OCI-LY3 (cell line): ENCODE measurements around the gene IL11.

Source experiments
- H2AFZ ChIP-seq: fragments of 200-600, 300-600 bp; shearing (Covaris generic); 2 replicates; pipeline ENCODE4 v1.6.0; 2014; ENCODE audit warnings: antibody characterized with exemption, low read depth, low read length
- H3K27ac ChIP-seq: fragments of 200-600, 300-600 bp; sonication (generic); 2 replicates; pipeline ENCODE4 v1.5.1; 2014; ENCODE audit warnings: mild to moderate bottlenecking, low read length, moderate library complexity, mixed read lengths
- H3K27me3 ChIP-seq: fragments of 200-600, 300-600 bp; sonication (generic); 2 replicates; pipeline ENCODE4 v1.6.1; 2014; ENCODE audit warnings: low read depth, low read length, mixed read lengths
- H3K36me3 ChIP-seq: fragments of 200-600, 300-600 bp; sonication (generic); replicated peaks from 2 replicates; pipeline ENCODE3; 2014; ENCODE audit warnings: low read depth, low read length, mixed read lengths
- H3K4me1 ChIP-seq: fragments of 300-600, 200-600 bp; sonication (generic); 2 replicates; pipeline ENCODE4 v1.6.1; 2014; ENCODE audit warnings: low read length, mixed read lengths
- H3K4me2 ChIP-seq: fragments of 200-600, 300-600 bp; sonication (generic); 2 replicates; pipeline ENCODE4 v1.6.1; 2014; ENCODE audit warnings: low read length, mixed read lengths
- H3K4me3 ChIP-seq: fragments of 300-600, 200-600 bp; sonication (generic); 2 replicates; pipeline ENCODE4 v1.5.1; 2014; ENCODE audit warnings: antibody characterized with exemption, mild to moderate bottlenecking, low read length, moderate library complexity
- H3K79me2 ChIP-seq: fragments of 300-600, 200-600 bp; shearing (Covaris generic); 2 replicates; pipeline ENCODE4 v1.6.1; 2014; ENCODE audit warnings: mild to moderate bottlenecking, low read length, mixed read lengths
- H3K9ac ChIP-seq: fragments of 300-600, 200-600 bp; shearing (Covaris generic); 2 replicates; pipeline ENCODE4 v1.6.0; 2014; ENCODE audit warnings: mild to moderate bottlenecking, low read length, moderate library complexity
- H3K9me3 ChIP-seq: fragments of 200-600, 300-600 bp; shearing (Covaris generic); 2 replicates; pipeline ENCODE4 v1.6.1; 2014; ENCODE audit warnings: low read length, mixed read lengths; ENCODE audit not compliant: insufficient read depth
- H4K20me1 ChIP-seq: fragments of 200-600, 300-600 bp; sonication (generic); 2 replicates; pipeline ENCODE4 v1.6.1; 2016; ENCODE audit warnings: low read length, mixed read lengths; ENCODE audit not compliant: insufficient read depth
- EZH2phosphoT487 ChIP-seq: fragments of 200-600 bp; shearing (Covaris generic); IDR thresholded peaks from 2 replicates; pipeline ENCODE4 v1.6.1; 2018; ENCODE audit warnings: antibody characterized with exemption, mixed run types, low read depth
- TF ChIP-seq, protein P1 (sequence below): fragments of 200-600, 300-600 bp; sonication (generic); IDR thresholded peaks from 2 replicates; pipeline ENCODE4 v1.5.1; 2014; ENCODE audit warnings: antibody characterized with exemption, low read length, low read depth

IL11 gene

DNA sequence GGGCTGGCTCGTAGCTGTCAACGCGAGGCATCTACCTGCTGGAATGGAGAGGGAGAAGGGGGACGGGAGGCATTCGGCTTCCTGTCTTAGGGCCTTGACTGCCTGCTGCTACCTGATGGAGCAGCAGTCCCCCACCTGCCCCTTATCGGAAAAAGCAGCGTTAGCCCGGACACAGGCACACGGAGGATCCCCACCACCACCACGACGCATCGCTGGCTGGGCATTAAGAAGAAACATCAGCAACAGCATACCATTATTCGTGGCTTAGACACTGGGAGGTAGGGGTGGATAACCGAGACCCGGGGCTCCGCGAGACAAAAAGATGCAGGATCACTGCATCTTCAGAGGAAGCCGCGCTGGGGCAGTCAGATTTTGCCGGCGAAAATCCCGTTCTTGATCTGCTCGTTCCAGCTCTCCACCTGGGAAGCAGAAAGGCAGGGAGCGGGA, 16.9 kb downstream of the IL11 start:
- Histone ChIP-seq H3K4me1 (no peaks in the 10 kb centered on the region), H3K27me3 (peaks cover 5% of the 10 kb centered on the region; the same call in 1 of the 2 replicates)

DNA sequence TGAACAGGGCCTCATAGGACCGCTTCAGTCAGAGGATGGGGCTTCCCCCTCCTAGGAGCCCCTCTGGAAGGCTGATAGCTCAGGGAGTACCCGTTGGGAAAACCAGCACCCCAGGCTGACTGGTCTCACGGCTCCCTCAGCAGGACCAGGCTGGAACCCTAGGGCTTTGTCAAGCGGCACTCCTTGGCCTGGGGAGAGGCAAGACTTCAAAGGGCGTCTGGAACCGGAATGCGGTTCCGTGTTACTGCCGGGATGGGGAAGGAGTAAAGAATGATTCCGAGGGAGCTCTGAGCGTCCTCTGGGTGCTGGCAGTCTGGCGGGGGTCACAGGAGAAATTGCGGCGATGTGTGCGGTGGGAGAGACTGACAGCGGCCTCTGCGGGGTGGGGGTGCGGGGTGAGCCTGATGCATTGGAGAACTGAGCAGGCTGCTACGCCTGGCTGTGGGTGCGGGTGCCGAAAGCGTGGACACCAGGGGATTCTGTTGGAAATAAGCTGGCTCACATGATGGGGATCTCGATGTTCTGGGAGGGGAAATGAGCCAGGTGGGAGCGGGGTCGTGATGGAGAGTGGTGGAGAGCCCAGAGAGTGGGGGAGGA, 17.6 kb downstream of the IL11 start:
- Histone ChIP-seq H3K9ac (no peak overlapping the region), H3K4me2 (no peak overlapping the region), H3K27ac (no peak overlapping the region), H3K4me3 (no peak overlapping the region), H3K9me3 (no peaks in the 10 kb centered on the region), H3K27me3 (peaks cover 5% of the 10 kb centered on the region; the same call in 1 of the 2 replicates), H4K20me1 (0 out of 2 replicates have a peak, but pooled peaks cover 2% of the 10 kb centered on the region), H3K79me2 (no peaks in the 10 kb centered on the region), H3K36me3 (no peaks in the 10 kb centered on the region), H3K4me1 (no peaks in the 10 kb centered on the region), H2AFZ (no peak overlapping the region)
- TF ChIP-seq EZH2phosphoT487: no peak
- TF ChIP-seq, protein P1, sequence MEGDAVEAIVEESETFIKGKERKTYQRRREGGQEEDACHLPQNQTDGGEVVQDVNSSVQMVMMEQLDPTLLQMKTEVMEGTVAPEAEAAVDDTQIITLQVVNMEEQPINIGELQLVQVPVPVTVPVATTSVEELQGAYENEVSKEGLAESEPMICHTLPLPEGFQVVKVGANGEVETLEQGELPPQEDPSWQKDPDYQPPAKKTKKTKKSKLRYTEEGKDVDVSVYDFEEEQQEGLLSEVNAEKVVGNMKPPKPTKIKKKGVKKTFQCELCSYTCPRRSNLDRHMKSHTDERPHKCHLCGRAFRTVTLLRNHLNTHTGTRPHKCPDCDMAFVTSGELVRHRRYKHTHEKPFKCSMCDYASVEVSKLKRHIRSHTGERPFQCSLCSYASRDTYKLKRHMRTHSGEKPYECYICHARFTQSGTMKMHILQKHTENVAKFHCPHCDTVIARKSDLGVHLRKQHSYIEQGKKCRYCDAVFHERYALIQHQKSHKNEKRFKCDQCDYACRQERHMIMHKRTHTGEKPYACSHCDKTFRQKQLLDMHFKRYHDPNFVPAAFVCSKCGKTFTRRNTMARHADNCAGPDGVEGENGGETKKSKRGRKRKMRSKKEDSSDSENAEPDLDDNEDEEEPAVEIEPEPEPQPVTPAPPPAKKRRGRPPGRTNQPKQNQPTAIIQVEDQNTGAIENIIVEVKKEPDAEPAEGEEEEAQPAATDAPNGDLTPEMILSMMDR: no peak

More for the DNA sequence above, 16.9 kb downstream of the IL11 start:
- no peaks in the 10 kb centered on the region for H3K79me2 ChIP-seq
- no peak overlapping the region for H2AFZ ChIP-seq
- no peak overlapping the region for H3K27ac ChIP-seq
- no peaks in the 10 kb centered on the region for H3K36me3 ChIP-seq
- TF ChIP-seq, protein P1: no peak
- no peak for TF ChIP-seq EZH2phosphoT487
- H4K20me1 ChIP-seq: 0 out of 2 replicates have a peak, but pooled peaks cover 2% of the 10 kb centered on the region
- no peak overlapping the region for H3K4me2 ChIP-seq
- H3K9me3 ChIP-seq: no peaks in the 10 kb centered on the region
- no peak overlapping the region for H3K9ac ChIP-seq
- H3K4me3 ChIP-seq: no peak overlapping the region

DNA sequence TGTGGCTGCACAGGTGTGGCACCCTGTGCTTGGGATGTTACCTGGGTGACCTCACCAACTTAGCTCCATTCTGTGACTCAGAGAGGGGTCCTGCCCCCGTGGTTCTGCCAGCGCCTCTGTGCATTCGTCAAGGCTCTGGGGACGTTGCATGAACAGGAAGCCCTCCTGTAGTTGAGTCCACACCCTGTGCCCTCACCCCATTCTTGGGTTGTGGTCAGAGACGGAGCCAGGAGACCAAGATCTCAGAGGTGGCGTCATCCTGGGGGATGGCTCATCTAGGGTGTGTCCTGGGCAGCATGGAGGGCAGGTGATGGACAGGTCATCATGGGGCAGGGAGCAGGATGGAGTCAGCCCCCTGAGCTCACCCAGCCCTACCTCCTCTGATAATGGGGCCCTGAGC, 18.2 kb downstream of the IL11 start:
- TF ChIP-seq, protein P1: no peak
- TF ChIP-seq EZH2phosphoT487: no peak
- Histone ChIP-seq H3K4me3 (no peak overlapping the region), H3K9me3 (no peaks in the 10 kb centered on the region), H3K4me1 (no peaks in the 10 kb centered on the region), H2AFZ (no peak overlapping the region), H3K9ac (no peak overlapping the region), H4K20me1 (0 out of 2 replicates have a peak, but pooled peaks cover 2% of the 10 kb centered on the region), H3K27ac (no peak overlapping the region), H3K27me3 (peaks cover 2% of the 10 kb centered on the region; the same call in 1 of the 2 replicates), H3K36me3 (no peaks in the 10 kb centered on the region), H3K79me2 (no peaks in the 10 kb centered on the region), H3K4me2 (no peak overlapping the region)

DNA sequence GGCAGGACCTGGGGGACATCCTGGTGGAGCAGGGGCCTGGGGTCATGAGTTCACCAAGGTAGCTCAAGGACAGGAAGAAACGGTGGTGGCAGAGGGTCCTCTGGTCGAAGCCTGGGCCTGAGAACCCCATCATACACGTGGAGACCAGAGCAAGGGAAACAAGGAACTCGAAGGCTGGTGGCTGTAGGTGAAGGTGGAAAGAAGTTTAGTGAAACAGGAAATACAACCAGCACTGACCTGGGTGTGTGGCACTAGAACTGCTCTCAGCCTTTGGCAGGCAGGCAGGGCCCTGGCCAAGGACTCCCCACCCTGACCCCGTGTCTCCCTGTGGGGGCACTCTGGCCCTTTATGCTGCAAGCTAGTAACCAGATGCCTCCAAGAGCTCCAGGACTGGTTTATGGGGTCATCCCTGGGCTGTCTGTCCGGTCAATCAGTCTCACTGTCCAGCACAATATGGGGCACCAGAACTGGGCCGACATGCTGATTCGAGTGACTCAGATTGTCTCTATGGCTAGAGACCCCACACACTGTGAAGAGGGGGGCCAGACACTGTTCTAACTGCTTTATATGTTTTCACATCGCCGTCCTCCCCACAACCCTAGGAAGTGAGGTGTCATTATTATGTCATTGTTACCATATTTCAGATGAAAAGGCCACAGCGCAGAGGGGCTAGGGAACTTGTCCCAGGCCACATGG, 19.5 kb downstream of the IL11 start:
- no peaks in the 10 kb centered on the region; the same call in 1 of the 2 replicates for H3K27me3 ChIP-seq
- TF ChIP-seq, protein P1: no peak
- TF ChIP-seq EZH2phosphoT487: no peak
- no peaks in the 10 kb centered on the region for H3K36me3 ChIP-seq
- no peaks in the 10 kb centered on the region for H3K79me2 ChIP-seq
- H3K4me2 ChIP-seq: no peak overlapping the region
- no peak overlapping the region for H2AFZ ChIP-seq
- H4K20me1 ChIP-seq: 0 out of 2 replicates have a peak, but pooled peaks cover 2% of the 10 kb centered on the region
- no peak overlapping the region for H3K27ac ChIP-seq
- no peaks in the 10 kb centered on the region for H3K4me1 ChIP-seq
- H3K4me3 ChIP-seq: no peak overlapping the region
- no peaks in the 10 kb centered on the region for H3K9me3 ChIP-seq
- no peak overlapping the region for H3K9ac ChIP-seq
